Erythroblast (primary cell): ENCODE results near the gene GLS.
A peak's percentile ranks its signal among the peaks of the same experiment; 100 is the strongest.

Source experiments
- DNase-seq, 2 experiments: peaks; one replicate each; lab custom pipeline; 2025; lab: John Stamatoyannopoulos, UW
- GATA1 ChIP-seq: IDR thresholded peaks from 2 replicates; pipeline ENCODE4 v1.6.1; 2011; ENCODE audit warnings: low read depth, mild to moderate bottlenecking, control low read depth, low read length, moderate library complexity
- POLR2A ChIP-seq: IDR thresholded peaks from 2 replicates; pipeline ENCODE4 v1.6.1; 2011; ENCODE audit warnings: mild to moderate bottlenecking, low read length

GLS gene

DNA sequence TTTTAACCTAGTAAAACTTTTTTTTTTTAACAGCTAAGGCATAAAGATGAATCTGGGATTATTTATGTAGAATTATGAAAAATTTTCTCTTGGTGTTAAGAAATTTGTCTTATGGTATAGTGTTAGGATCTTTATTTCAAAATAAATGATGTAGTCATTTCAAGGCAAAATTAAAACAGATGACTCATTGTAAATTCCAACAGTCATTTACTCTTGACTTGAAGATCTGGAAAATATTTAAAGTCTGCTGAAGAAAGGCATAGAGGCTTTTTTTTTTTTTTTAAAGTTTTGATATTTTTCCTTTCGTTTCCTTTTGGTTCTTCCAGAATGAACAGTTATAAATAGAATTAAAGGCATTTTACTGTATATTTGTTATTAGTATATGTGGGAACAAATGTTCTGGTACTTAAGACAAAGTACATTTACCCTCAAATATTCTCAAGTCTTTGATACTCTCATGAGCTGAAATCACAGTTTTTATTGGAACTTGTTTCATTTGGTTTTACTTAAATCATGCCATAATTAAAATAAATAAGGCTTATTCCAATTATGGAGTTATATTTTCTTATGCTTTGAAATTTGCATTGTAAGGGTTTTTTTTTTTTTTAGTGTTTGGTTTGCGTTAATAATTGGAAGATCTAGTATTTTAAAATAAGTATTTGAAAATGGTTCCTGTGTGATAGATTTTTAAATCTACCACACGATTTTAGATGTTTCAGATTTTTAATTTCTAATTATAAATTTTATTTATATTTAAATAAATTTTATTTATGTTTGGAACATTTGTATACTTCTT, 29.9 kb downstream of the GLS start:
- DNase-seq = no peak

GRCh38 chr2:190911813-190912212, 31.2 kb downstream of the GLS start:
- peak in 1 of 2 experiments; percentile 53 for DNase-seq
- no peak for TF ChIP-seq POLR2A
- no peak for TF ChIP-seq GATA1

More for the DNA sequence above, 29.9 kb downstream of the GLS start:
- TF ChIP-seq GATA1 (no peak), POLR2A (no peak)

GRCh38 chr2:190912726-190913125, 32.1 kb downstream of the GLS start:
- DNase-seq = no peak

GRCh38 chr2:190913725-190914124, 33.1 kb downstream of the GLS start:
- DNase-seq = no peak
- TF ChIP-seq GATA1 (no peak), POLR2A (no peak)

More at GRCh38 chr2:190912726-190913125, 32.1 kb downstream of the GLS start:
- TF ChIP-seq POLR2A (no peak), GATA1 (no peak)

DNA sequence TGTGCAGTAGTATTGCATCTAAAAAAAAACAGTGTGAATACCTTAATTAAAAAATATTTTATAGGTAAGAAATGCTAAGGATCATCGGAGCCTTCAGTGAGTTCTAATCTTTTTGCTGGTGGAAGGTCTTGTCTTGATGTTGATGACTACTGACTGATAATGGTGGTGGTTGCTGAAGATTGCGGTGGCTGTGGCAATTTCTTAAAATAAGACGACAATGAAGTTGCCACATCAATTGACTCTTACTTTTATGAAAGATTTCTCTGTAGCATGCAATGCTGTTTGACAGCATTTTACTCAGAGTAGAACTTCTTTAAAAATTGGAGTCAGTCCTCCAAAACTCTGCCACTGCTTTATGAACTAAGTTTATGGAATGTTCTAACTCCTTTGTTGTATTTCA, 36.2 kb downstream of the GLS start:
- no peak for DNase-seq

GRCh38 chr2:190920085-190920484, 39.5 kb downstream of the GLS start:
- no peak for TF ChIP-seq POLR2A
- no peak for TF ChIP-seq GATA1
- no peak for DNase-seq

More for the DNA sequence above, 36.2 kb downstream of the GLS start:
- TF ChIP-seq GATA1 (no peak), POLR2A (no peak)

DNA sequence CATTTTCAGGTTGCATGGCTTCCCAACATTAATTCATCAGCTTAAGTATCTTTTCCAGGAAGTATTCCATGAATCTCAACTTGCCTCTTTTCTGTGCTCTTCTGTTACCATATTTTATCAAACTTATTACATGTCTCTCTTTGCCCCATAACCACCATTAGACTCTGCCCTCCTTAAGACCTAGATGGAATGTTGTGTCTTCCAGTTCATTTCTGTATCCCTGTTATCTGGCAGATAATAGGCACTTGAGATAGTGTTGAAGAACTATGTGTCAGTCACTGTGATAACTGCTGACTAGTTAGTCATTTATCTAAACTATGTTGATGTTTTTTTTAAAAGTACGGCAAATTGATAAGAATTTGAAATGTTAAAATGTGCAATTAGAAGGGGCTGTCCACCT, 41.8 kb downstream of the GLS start:
- TF ChIP-seq GATA1 (no peak), POLR2A (no peak)
- DNase-seq = no peak

DNA sequence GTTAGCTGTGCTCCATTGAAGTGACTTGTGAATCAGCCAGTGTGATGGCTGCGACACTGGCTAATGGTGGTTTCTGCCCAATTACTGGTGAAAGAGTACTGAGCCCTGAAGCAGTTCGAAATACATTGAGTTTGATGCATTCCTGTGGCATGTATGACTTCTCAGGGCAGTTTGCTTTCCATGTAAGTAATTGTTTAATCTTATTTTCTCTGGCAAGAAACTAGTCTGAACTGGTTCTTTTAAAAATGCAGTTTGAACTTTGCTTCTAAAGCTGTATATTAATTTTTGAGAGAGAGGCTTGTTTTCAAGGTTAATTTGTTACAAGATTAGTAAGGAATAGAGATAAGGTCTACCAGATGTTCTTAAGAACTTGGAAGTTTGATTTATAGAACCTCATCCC, 46.7 kb downstream of the GLS start:
- no peak for TF ChIP-seq GATA1
- no peak for TF ChIP-seq POLR2A
- DNase-seq = no peak

DNA sequence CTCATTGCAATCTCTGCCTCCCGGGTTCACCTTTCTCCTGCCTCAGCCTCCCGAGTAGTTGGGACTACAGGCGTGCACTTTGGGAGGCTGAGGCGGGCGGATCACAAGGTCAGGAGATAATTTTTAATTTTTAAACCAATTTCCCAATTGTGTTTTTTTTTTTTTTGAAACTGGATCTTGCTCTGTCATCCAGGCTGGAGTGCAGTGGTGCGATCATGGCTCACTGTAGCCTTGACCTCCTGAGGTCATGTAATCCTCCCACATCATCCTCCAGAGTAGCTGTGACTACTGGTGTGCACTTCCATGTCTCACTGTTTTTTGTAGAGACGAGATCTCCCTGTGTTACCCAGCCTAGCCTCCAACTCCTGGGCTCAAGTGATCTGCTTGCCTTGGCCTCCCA, 49.3 kb downstream of the GLS start:
- no peak for DNase-seq
- TF ChIP-seq POLR2A (no peak), GATA1 (no peak)

- DNase-seq = no peak
- TF ChIP-seq POLR2A (no peak), GATA1 (no peak)
Observed at GRCh38 chr2:190930411-190930810, 49.8 kb downstream of the GLS start.

- TF ChIP-seq POLR2A = no peak
- DNase-seq = no peak
Observed at GRCh38 chr2:190932514-190932913, 51.9 kb downstream of the GLS start.

DNA sequence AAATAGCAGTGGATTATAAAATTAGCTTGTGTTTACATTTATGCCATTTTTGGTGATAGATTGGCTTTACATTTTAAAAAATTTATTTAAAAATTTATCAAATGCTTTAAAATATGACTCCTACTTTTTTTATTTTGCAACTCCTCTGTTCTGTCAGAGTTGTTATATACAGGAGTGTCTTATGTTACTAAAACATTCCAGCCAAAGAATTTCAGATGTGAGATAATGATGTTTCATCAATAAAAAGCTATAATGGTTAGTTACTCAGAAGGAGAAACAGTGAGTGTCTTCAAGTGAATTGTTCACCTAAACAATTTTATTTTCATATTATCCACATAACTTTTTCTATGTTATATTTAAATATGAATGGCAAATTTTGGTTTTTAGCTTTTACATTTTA, 52.7 kb downstream of the GLS start:
- DNase-seq = no peak
- TF ChIP-seq POLR2A (no peak), GATA1 (no peak)

GRCh38 chr2:190935054-190935453, 54.4 kb downstream of the GLS start:
- DNase-seq = no peak
- TF ChIP-seq POLR2A = no peak
- no peak for TF ChIP-seq GATA1

DNA sequence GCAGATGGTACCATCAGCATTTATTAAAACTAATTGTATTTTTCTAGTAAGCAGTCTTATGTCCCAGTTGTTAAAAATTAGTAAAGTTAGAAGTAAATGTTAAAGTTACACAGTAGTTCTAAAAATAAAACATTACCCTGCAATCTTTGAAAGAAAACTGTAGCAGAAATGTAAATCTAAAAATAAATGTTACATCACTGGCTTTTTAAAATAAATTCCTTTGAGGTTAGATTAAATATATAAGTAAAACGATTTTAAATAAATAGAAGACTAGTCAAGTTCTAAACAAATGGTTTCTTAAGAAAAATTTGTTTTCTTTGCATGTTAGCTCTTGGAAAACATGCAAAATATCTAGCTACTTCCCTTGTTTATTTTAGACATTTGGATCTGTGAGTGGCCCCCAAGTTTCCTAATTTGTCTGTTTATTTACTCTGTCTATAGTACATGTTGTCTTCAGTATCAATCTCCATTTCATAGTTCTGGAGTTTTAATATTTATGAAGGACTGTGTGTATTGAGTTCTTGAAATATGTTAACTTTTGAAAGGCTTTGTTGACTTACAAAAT, 58.2 kb downstream of the GLS start:
- no peak for TF ChIP-seq GATA1
- no peak for TF ChIP-seq POLR2A
- DNase-seq = no peak

GRCh38 chr2:190940454-190940853, 59.8 kb downstream of the GLS start:
- no peak for DNase-seq
- TF ChIP-seq GATA1 = no peak
- TF ChIP-seq POLR2A = no peak

DNA sequence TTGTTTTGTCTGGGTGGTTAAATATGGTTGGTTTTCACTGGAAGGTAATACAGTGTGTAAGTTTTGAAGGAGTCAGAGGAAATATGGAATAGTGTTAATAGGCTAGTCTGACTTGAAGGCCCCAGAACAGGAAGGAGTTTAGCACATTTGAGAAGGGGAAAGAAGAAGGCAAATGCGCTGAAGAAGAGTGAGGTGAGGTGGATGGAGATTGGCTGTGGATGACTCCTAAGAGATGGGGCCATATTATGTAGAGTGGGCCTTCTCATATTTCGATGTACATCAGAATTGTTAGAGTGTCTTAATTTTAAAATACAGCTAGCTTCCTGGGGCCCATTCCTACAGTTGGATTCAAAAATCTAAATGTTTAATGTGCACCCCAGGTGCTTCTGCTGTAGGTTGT, 61.0 kb downstream of the GLS start:
- TF ChIP-seq GATA1 (no peak), POLR2A (no peak)
- no peak for DNase-seq

DNA sequence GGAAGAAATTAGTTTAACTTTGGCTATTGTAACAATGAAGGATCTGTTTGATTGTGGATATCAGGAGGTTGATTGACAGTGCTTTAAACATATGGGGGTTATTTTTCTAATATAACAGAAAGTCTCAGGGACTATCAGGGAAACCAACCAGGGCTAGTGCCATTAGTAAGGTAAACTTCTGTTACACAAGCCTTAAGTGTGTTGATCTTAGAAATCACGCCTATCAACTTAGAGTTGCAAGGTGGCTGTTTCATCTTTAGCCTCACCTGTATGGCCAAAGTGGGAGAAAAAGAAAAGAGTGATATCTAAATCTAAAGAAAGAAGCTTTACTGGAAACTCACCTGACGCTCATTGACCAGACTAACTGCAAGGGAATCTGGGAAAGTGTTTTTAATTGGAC, 62.1 kb downstream of the GLS start:
- TF ChIP-seq GATA1 = no peak
- TF ChIP-seq POLR2A = no peak
- no peak for DNase-seq
